Liver (tissue), 9 donors: ENCODE measurements around the gene DESI1. TPM values are rescaled to one million over a fixed set of nuclear protein-coding genes. Genes with fewer than 3 reads are reported as not detected.

Source experiments
- DNase-seq: peaks from one replicate; pipeline ENCODE4 v3.0.0-alpha.2; 2017; ENCODE audit warnings: low spot score
- H3K27ac ChIP-seq, 2 donors: one replicate each; pipeline ENCODE4 v1.7.0; 2013; ENCODE audit warnings: inconsistent platforms in 2 of 2, low read length in 2 of 2, control low read depth in 1 of 2, low read depth in 1 of 2, mild to moderate bottlenecking in 1 of 2
- H3K27me3 ChIP-seq, 4 donors: one replicate each; pipeline versions ENCODE4 v1.6.1 to v1.7.0; 2013; ENCODE audit warnings: low read length in 3 of 4, inconsistent platforms in 1 of 4, mild to moderate bottlenecking in 1 of 4, moderate library complexity in 1 of 4; ENCODE audit not compliant: control insufficient read depth in 4 of 4, insufficient read depth in 4 of 4
- H3K36me3 ChIP-seq, 4 donors: one replicate each; pipeline versions ENCODE4 v1.6.1 to v1.7.0; 2013; ENCODE audit warnings: low read length in 3 of 4, mild to moderate bottlenecking in 3 of 4, low read depth in 1 of 4, moderate library complexity in 1 of 4; ENCODE audit not compliant: control insufficient read depth in 4 of 4, insufficient read depth in 3 of 4
- H3K4me1 ChIP-seq, 4 donors: one replicate each; pipeline versions ENCODE4 v1.6.1 to v1.7.0; 2013; ENCODE audit warnings: low read length in 3 of 4, mild to moderate bottlenecking in 3 of 4, moderate library complexity in 1 of 4; ENCODE audit not compliant: control insufficient read depth in 4 of 4, insufficient read depth in 4 of 4
- H3K4me3 ChIP-seq, 3 donors: one replicate each; pipeline versions ENCODE4 v1.6.1 to v1.7.0; 2013; ENCODE audit warnings: low read length in 3 of 3, control low read depth in 1 of 3, low read depth in 1 of 3, mild to moderate bottlenecking in 1 of 3
- H3K9ac ChIP-seq, 2 donors: one replicate each; pipeline ENCODE4 v1.7.0; 2013; ENCODE audit warnings: low read length in 2 of 2, mild to moderate bottlenecking in 2 of 2, moderate library complexity in 2 of 2, control low read depth in 1 of 2, low read depth in 1 of 2
- H3K9me3 ChIP-seq, 4 donors: one replicate each; pipeline versions ENCODE4 v1.6.1 to v1.7.0; 2013; ENCODE audit warnings: low read length in 3 of 4; ENCODE audit not compliant: control insufficient read depth in 4 of 4
- EGR1 ChIP-seq, 2 donors: IDR thresholded peaks; 2 replicates each; pipeline ENCODE4 v1.6.1; 2016 to 2018; ENCODE audit warnings: antibody characterized with exemption in 2 of 2, low read depth in 2 of 2
- FOXA1 ChIP-seq: IDR thresholded peaks from 2 replicates; pipeline ENCODE4 v1.6.1; 2016; ENCODE audit warnings: antibody characterized with exemption
- FOXA2 ChIP-seq: IDR thresholded peaks from 2 replicates; pipeline ENCODE4 v1.6.1; 2016; ENCODE audit warnings: antibody characterized with exemption
- GABPA ChIP-seq, 2 donors: IDR thresholded peaks in 1 of 2; conservative IDR thresholded peaks in 1 of 2; 2 replicates each; pipeline ENCODE4 v1.6.1; 2016; ENCODE audit warnings: antibody characterized with exemption in 2 of 2, mild to moderate bottlenecking in 1 of 2, moderate library complexity in 1 of 2
- HNF4A ChIP-seq, 2 donors: conservative IDR thresholded peaks; 2 replicates each; pipeline ENCODE4 v1.6.1; 2016; ENCODE audit warnings: antibody characterized with exemption in 2 of 2, mild to moderate bottlenecking in 2 of 2
- HNF4G ChIP-seq: IDR thresholded peaks from 2 replicates; pipeline ENCODE4 v1.6.1; 2016; ENCODE audit warnings: antibody characterized with exemption
- JUND ChIP-seq, 2 donors: IDR thresholded peaks; 2 replicates each; pipeline ENCODE4 v1.6.1; 2016; ENCODE audit warnings: antibody characterized with exemption in 2 of 2
- NR2F2 ChIP-seq: IDR thresholded peaks from 2 replicates; pipeline ENCODE4 v1.6.1; 2016; ENCODE audit warnings: antibody characterized with exemption
- RAD21 ChIP-seq, 2 donors: IDR thresholded peaks; 2 replicates each; pipeline ENCODE4 v1.6.1; 2016; ENCODE audit warnings: antibody characterized with exemption in 2 of 2, mild to moderate bottlenecking in 2 of 2
- RXRA ChIP-seq, 2 donors: IDR thresholded peaks; 2 replicates each; pipeline ENCODE4 v1.6.1; 2017 to 2018; ENCODE audit warnings: antibody characterized with exemption in 2 of 2, mild to moderate bottlenecking in 1 of 2
- SP1 ChIP-seq: IDR thresholded peaks from 2 replicates; pipeline ENCODE4 v1.6.1; 2018; ENCODE audit warnings: antibody characterized with exemption, mild to moderate bottlenecking
- TAF1 ChIP-seq: conservative IDR thresholded peaks from 2 replicates; pipeline ENCODE4 v1.6.1; 2016; ENCODE audit warnings: antibody characterized with exemption, mild to moderate bottlenecking
- YY1 ChIP-seq: IDR thresholded peaks from 2 replicates; pipeline ENCODE4 v1.6.1; 2016; ENCODE audit warnings: antibody characterized with exemption, mild to moderate bottlenecking
- WGBS: extraction: QIAGEN DNeasy Blood & Tissue Kit; methylation state at CpG from one replicate; pipeline ENCODE4 v1.1.7; 2013; 5-methylcytosine and 5-hydroxymethylcytosine counted together
- polyA plus RNA-seq, 2 donors: library from polyadenylated mRNA; stranded (reverse) in 1 of 2; unstranded in 1 of 2; fragments of 200-250 nt in 1 of 2; fragments of >200 nt in 1 of 2; fragmentation: Nextera tagmentation in 1 of 2; extraction: Ambion mirVana in 1 of 2; gene quantifications; one replicate each; pipeline versions ENCODE4 v1.2.1 to v1.2.3, GENCODE V29; 2013 to 2015
- total RNA-seq, 2 donors: library from RNA; depleted of rRNA; stranded (reverse); fragments of >200 nt; gene quantifications; one replicate each; pipeline ENCODE4 v1.2.3, GENCODE V29; 2014
- TF ChIP-seq, protein P1 (sequence below): IDR thresholded peaks from 2 replicates; pipeline ENCODE4 v1.6.1; 2016; ENCODE audit warnings: antibody characterized with exemption, mild to moderate bottlenecking
- TF ChIP-seq, protein P2 (sequence below): fragments of 150-350 bp; IDR thresholded peaks from 2 replicates; pipeline ENCODE4 v1.5.1; 2017; ENCODE audit warnings: improper control_type of control experiment, low read depth, low read length; ENCODE audit not compliant: missing input control
- TF ChIP-seq, protein P3 (sequence below): IDR thresholded peaks from 2 replicates; pipeline ENCODE4 v1.6.1; 2016; ENCODE audit warnings: antibody characterized with exemption
- TF ChIP-seq, protein P4 (sequence below): IDR thresholded peaks from 2 replicates; pipeline ENCODE4 v1.6.1; 2016; ENCODE audit warnings: antibody characterized with exemption
- TF ChIP-seq, protein P5 (sequence below): IDR thresholded peaks from 2 replicates; pipeline ENCODE4 v1.6.1; 2016; ENCODE audit warnings: antibody characterized with exemption
- donor health status: healthy.
- donor health status: healthy.
- donor health status: healthy.
- donor health status: healthy.
- donor health status: healthy.

Gene DESI1
- total RNA-seq: 10 to 100 TPM; 16.4 to 46.9 TPM
- polyA plus RNA-seq: 100 to 1,000 TPM in 1 of 2 donors, 10 to 100 TPM in 1; 34.3 to 102 TPM

DNA sequence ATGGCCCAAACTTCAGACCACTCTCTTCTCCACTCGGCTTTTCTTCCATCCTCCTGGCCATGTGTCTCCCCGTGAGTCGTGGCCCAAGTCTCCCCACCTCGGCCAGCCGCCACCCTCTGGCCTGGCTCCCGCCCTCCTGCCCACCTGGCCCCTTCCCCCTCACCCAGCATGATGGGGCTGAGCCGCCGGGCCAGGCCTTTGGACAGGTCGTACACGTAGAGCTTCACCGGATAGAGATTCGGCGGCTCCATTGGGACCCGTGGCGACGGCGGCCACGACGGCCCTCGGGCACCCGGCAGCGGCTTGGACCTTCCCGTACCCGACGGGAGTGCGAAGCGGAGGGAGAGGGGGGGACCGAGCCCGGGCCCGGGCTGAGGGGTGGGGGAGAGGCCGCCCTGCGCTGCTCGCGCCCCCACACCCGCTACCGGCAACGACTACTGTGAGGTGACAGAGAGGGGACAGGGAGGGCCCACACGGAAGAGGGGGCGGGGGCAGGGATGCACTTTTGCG lies at the start of gene DESI1:
TSS of gene DESI1 (minus strand) at position 455 of the 510 bp plus-strand sequence. CDS start at position 251, 204 bp downstream.
- peak in 1 of 2 donors; percentile 41 for TF ChIP-seq RXRA (IDR thresholded peaks at IDR 0.05)
- TF ChIP-seq EGR1 (IDR thresholded peaks at IDR 0.05; ENCODE audit: low read depth in 2 of 2): peak in 1 of 2 donors; percentile 69
- peak; percentile 89 for TF ChIP-seq TAF1
- TF ChIP-seq, protein P1, sequence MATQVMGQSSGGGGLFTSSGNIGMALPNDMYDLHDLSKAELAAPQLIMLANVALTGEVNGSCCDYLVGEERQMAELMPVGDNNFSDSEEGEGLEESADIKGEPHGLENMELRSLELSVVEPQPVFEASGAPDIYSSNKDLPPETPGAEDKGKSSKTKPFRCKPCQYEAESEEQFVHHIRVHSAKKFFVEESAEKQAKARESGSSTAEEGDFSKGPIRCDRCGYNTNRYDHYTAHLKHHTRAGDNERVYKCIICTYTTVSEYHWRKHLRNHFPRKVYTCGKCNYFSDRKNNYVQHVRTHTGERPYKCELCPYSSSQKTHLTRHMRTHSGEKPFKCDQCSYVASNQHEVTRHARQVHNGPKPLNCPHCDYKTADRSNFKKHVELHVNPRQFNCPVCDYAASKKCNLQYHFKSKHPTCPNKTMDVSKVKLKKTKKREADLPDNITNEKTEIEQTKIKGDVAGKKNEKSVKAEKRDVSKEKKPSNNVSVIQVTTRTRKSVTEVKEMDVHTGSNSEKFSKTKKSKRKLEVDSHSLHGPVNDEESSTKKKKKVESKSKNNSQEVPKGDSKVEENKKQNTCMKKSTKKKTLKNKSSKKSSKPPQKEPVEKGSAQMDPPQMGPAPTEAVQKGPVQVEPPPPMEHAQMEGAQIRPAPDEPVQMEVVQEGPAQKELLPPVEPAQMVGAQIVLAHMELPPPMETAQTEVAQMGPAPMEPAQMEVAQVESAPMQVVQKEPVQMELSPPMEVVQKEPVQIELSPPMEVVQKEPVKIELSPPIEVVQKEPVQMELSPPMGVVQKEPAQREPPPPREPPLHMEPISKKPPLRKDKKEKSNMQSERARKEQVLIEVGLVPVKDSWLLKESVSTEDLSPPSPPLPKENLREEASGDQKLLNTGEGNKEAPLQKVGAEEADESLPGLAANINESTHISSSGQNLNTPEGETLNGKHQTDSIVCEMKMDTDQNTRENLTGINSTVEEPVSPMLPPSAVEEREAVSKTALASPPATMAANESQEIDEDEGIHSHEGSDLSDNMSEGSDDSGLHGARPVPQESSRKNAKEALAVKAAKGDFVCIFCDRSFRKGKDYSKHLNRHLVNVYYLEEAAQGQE: peak; percentile 87
- TF ChIP-seq, protein P2, sequence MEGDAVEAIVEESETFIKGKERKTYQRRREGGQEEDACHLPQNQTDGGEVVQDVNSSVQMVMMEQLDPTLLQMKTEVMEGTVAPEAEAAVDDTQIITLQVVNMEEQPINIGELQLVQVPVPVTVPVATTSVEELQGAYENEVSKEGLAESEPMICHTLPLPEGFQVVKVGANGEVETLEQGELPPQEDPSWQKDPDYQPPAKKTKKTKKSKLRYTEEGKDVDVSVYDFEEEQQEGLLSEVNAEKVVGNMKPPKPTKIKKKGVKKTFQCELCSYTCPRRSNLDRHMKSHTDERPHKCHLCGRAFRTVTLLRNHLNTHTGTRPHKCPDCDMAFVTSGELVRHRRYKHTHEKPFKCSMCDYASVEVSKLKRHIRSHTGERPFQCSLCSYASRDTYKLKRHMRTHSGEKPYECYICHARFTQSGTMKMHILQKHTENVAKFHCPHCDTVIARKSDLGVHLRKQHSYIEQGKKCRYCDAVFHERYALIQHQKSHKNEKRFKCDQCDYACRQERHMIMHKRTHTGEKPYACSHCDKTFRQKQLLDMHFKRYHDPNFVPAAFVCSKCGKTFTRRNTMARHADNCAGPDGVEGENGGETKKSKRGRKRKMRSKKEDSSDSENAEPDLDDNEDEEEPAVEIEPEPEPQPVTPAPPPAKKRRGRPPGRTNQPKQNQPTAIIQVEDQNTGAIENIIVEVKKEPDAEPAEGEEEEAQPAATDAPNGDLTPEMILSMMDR: no peak
- no peaks in the 10 kb centered on the region for H3K27me3 ChIP-seq

DNA sequence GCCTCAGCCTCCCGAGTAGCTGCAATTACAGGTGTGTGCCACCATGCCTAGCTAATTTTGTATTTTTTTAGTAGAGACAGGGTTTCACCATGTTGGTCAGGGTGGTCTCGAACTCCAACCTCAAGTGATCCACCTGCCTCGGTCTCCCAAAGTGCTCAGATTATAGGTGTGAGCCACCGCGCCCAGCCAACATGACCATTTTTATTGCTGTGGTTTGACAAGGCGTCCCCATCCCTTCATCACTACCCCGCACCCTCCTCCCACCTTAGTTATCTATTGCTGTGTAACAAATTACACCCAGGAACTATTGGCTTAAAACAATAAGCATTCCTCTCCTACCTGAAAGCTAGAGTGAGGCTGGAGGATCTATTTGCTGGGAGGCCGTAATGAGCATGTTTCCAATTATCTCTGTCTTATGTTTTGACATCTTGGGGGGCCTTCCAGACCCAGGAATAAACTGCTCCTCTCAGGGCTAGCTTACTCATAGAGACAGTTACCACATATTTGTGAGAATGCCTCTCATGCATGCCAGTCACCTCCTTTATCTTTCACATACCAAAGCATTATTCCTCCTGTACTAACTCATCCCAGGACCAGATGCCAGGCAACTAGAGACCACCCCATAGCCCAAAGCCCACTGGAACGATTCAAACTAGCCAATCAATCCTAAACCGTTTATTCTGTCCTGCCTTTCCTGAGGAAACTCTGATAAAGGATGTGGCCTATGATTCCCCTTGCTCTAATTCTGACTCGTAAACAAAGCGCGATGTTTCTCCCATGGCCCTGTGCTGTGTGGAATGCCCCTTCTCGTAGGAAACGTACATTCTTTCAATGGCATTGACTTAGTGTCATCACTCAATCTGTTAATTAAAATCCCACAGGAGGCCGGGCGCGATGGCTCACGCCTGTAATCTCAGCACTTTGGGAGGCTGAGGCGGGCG lies 48.4 kb upstream of the DESI1 start:
- H3K9ac ChIP-seq: no peak overlapping the region
- WGBS: 88% methylated on average over 21 of the region's 21 CpGs
- H3K9me3 ChIP-seq: no peaks in the 10 kb centered on the region
- H3K27me3 ChIP-seq: no peaks in the 10 kb centered on the region
- no peak overlapping the region for H3K27ac ChIP-seq
- peaks cover 0 to 15% (median 13%) of the 10 kb centered on the region in 4 donors for H3K36me3 ChIP-seq
- no peak for DNase-seq
- peaks cover 0 to 3% (median 1%) of the 10 kb centered on the region in 4 donors for H3K4me1 ChIP-seq
- no peak overlapping the region for H3K4me3 ChIP-seq
- TF ChIP-seq SP1: no peak
- TF ChIP-seq FOXA1: no peak
- TF ChIP-seq HNF4G: no peak
- TF ChIP-seq RAD21 (IDR thresholded peaks at IDR 0.05): no peak
- TF ChIP-seq FOXA2: no peak
- no peak for TF ChIP-seq HNF4A (conservative IDR thresholded peaks at IDR 0.05)
- TF ChIP-seq, protein P3, sequence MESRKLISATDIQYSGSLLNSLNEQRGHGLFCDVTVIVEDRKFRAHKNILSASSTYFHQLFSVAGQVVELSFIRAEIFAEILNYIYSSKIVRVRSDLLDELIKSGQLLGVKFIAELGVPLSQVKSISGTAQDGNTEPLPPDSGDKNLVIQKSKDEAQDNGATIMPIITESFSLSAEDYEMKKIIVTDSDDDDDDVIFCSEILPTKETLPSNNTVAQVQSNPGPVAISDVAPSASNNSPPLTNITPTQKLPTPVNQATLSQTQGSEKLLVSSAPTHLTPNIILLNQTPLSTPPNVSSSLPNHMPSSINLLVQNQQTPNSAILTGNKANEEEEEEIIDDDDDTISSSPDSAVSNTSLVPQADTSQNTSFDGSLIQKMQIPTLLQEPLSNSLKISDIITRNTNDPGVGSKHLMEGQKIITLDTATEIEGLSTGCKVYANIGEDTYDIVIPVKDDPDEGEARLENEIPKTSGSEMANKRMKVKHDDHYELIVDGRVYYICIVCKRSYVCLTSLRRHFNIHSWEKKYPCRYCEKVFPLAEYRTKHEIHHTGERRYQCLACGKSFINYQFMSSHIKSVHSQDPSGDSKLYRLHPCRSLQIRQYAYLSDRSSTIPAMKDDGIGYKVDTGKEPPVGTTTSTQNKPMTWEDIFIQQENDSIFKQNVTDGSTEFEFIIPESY: no peak
- TF ChIP-seq, protein P4, sequence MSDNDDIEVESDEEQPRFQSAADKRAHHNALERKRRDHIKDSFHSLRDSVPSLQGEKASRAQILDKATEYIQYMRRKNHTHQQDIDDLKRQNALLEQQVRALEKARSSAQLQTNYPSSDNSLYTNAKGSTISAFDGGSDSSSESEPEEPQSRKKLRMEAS: no peak
- TF ChIP-seq, protein P2: no peak
- TF ChIP-seq JUND (IDR thresholded peaks at IDR 0.05): no peak
- TF ChIP-seq, protein P5, sequence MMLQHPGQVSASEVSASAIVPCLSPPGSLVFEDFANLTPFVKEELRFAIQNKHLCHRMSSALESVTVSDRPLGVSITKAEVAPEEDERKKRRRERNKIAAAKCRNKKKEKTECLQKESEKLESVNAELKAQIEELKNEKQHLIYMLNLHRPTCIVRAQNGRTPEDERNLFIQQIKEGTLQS: no peak
- TF ChIP-seq EGR1 (IDR thresholded peaks at IDR 0.05; ENCODE audit: low read depth in 2 of 2): no peak
- TF ChIP-seq TAF1: no peak
- TF ChIP-seq YY1: no peak
- TF ChIP-seq NR2F2: no peak
- TF ChIP-seq GABPA (IDR thresholded peaks at IDR 0.05 in 1 of 2, conservative IDR thresholded peaks at IDR 0.05 in 1 of 2): no peak

More for the DNA sequence above, at the start of gene DESI1:
- Histone ChIP-seq H3K4me1 (peaks cover 2 to 34% (median 15%) of the 10 kb centered on the region in 4 donors), H3K27ac (peak within 1 kb of the TSS; percentile 96 to 100), H3K9ac (peak within 1 kb of the TSS; percentile 94 to 95), H3K9me3 (no peaks in the 10 kb centered on the region), H3K4me3 (peak within 1 kb of the TSS; percentile 76 to 97 (median 96)), H3K36me3 (peaks cover 0 to 9% (median 4%) of the 10 kb centered on the region in 4 donors)
- DNase-seq: no peak
- under 1% methylated on average over 40 of the region's 40 CpGs for WGBS
